MCF 10A (cell line): ENCODE measurements around the gene USP47. TPM values are rescaled to one million over a fixed set of nuclear protein-coding genes. Genes with fewer than 3 reads are reported as not detected.

Experiments used
- BruUV-seq: library from RNA; stranded (reverse); fragments of 400-500 nt; replicated peaks from 2 replicates; lab custom pipeline; 2021; lab: Mats Ljungman, UMichigan
- CTCF ChIA-PET: fragments of 300-600 bp; sonication (Branson Sonifier 250); formaldehyde crosslinking; extraction: SDS; loops from one replicate; lab custom pipeline; 2021; ENCODE audit warnings: antibody characterized with exemption, inconsistent platforms; lab: Yijun Ruan, JAX
- POLR2A ChIA-PET: fragments of 300-600, 350-650 bp; sonication (Branson Sonifier 250); formaldehyde crosslinking; extraction: SDS; loops from one replicate; lab custom pipeline; 2020; ENCODE audit warnings: antibody characterized with exemption, inconsistent platforms; lab: Yijun Ruan, JAX
- DNase-seq: peaks from one replicate; pipeline ENCODE4 v3.0.0-alpha.2; 2018; ENCODE audit not compliant: unreplicated experiment
- H3K27ac Mint-ChIP-seq: one replicate; pipeline ENCODE4 v1.8.0; 2022; ENCODE audit warnings: mild to moderate bottlenecking, low read depth, mixed read lengths; ENCODE audit not compliant: unreplicated experiment
- H3K27me3 Mint-ChIP-seq: one replicate; pipeline ENCODE4 v1.8.0; 2022; ENCODE audit warnings: mixed read lengths; ENCODE audit not compliant: insufficient read depth, unreplicated experiment
- H3K36me3 Mint-ChIP-seq: one replicate; pipeline ENCODE4 v1.8.0; 2022; ENCODE audit warnings: mild to moderate bottlenecking, moderate library complexity, mixed read lengths; ENCODE audit not compliant: insufficient read depth, unreplicated experiment
- H3K4me1 Mint-ChIP-seq: one replicate; pipeline ENCODE4 v1.8.0; 2022; ENCODE audit warnings: mixed read lengths; ENCODE audit not compliant: insufficient read depth, unreplicated experiment
- H3K4me3 Mint-ChIP-seq: one replicate; pipeline ENCODE4 v1.8.0; 2022; ENCODE audit warnings: mild to moderate bottlenecking, moderate library complexity, mixed read lengths; ENCODE audit not compliant: unreplicated experiment
- H3K9me3 Mint-ChIP-seq: one replicate; pipeline ENCODE4 v1.8.0; 2022; ENCODE audit warnings: mixed read lengths; ENCODE audit not compliant: unreplicated experiment
- intact Hi-C: fragments of 100-400 bp; cut with micrococcal nuclease; formaldehyde crosslinking; loops from 2 replicates; pipeline ENCODE4 v1.14.1; 2022
- total RNA-seq: library from RNA; stranded (reverse); gene quantifications from 2 replicates; pipeline ENCODE4 v1.2.3, GENCODE V29; 2022
- TF ChIP-seq, protein P1 (sequence below): fragments of 200-600 bp; IDR thresholded peaks from one replicate; pipeline ENCODE4 v1.8.0; 2022; ENCODE audit warnings: antibody characterized with exemption, mild to moderate bottlenecking; ENCODE audit not compliant: unreplicated experiment

The USP47 gene
- total RNA-seq, 1 experiment from 2014 or later, result 41.6 TPM

DNA sequence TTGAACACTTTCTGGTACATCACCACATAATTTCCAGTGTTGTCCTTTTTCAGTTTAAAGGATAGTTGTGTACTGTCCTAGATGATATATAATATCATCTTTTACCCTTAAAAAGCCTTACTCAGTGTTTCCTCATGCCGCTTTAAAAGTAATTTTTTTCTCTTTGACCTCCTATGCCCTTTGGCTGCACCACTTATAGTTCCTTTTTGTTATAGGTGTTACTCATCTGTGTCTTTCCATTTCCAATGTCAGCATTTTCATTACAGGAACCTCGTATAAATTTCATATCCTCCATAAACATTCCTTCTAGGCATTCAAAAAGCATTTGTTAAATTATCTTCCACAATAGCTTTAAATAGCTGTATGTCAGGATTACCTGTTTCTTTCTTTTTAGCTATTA is 40.8 kb downstream of the USP47 start:
- Mint-ChIP-seq H3K4me3 (no peak overlapping the region), H3K36me3 (peaks cover 35% of the 10 kb centered on the region), H3K9me3 (no peaks in the 10 kb centered on the region), H3K27ac (no peak overlapping the region), H3K4me1 (peaks cover 11% of the 10 kb centered on the region), H3K27me3 (no peaks in the 10 kb centered on the region)
- CTCF ChIA-PET, result interaction anchor here (0.6 to 1.2 kb wide), 4 partner anchors 33 to 691 kb away, joined by 3 to 4 read pairs (median 4); no protein-coding TSS in a partner anchor
- no TSS peak for BruUV-seq
- intact Hi-C loops, result no loop called here
- no peak for DNase-seq
- POLR2A ChIA-PET, result interaction anchor here (0.6 to 1.7 kb wide), 4 partner anchors 12 to 72 kb away, joined by 3 to 5 read pairs (median 4); partner anchors contain the start of gene USP47
- TF ChIP-seq, protein P1, sequence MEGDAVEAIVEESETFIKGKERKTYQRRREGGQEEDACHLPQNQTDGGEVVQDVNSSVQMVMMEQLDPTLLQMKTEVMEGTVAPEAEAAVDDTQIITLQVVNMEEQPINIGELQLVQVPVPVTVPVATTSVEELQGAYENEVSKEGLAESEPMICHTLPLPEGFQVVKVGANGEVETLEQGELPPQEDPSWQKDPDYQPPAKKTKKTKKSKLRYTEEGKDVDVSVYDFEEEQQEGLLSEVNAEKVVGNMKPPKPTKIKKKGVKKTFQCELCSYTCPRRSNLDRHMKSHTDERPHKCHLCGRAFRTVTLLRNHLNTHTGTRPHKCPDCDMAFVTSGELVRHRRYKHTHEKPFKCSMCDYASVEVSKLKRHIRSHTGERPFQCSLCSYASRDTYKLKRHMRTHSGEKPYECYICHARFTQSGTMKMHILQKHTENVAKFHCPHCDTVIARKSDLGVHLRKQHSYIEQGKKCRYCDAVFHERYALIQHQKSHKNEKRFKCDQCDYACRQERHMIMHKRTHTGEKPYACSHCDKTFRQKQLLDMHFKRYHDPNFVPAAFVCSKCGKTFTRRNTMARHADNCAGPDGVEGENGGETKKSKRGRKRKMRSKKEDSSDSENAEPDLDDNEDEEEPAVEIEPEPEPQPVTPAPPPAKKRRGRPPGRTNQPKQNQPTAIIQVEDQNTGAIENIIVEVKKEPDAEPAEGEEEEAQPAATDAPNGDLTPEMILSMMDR, result no peak

DNA sequence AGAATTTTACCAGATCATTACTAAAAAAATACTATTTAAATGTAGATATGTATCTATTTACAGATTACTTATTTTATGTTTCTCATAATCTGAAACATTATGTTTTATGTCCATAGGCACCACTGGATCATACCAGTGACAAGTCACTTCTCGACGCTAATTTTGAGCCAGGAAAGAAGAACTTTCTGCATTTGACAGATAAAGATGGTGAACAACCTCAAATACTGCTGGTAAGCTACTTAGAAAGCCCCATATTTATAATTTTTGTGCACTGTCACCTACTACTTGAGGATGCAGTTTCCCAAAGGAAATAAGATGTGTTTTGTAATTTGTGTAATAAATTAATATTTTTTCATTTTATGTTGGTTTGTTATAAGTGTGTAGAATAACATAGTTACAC is 42.6 kb downstream of the USP47 start:
- TF ChIP-seq, protein P1, result no peak
- no peaks in the 10 kb centered on the region for H3K9me3 Mint-ChIP-seq
- H3K27me3 Mint-ChIP-seq, result no peaks in the 10 kb centered on the region
- no peak overlapping the region for H3K4me3 Mint-ChIP-seq
- H3K36me3 Mint-ChIP-seq, result peaks cover 50% of the 10 kb centered on the region
- intact Hi-C loops, result no loop called here
- H3K27ac Mint-ChIP-seq, result no peak overlapping the region
- CTCF ChIA-PET, result no interaction called here
- POLR2A ChIA-PET, result no interaction called here
- BruUV-seq, result no TSS peak
- peaks cover 6% of the 10 kb centered on the region for H3K4me1 Mint-ChIP-seq
- no peak for DNase-seq

DNA sequence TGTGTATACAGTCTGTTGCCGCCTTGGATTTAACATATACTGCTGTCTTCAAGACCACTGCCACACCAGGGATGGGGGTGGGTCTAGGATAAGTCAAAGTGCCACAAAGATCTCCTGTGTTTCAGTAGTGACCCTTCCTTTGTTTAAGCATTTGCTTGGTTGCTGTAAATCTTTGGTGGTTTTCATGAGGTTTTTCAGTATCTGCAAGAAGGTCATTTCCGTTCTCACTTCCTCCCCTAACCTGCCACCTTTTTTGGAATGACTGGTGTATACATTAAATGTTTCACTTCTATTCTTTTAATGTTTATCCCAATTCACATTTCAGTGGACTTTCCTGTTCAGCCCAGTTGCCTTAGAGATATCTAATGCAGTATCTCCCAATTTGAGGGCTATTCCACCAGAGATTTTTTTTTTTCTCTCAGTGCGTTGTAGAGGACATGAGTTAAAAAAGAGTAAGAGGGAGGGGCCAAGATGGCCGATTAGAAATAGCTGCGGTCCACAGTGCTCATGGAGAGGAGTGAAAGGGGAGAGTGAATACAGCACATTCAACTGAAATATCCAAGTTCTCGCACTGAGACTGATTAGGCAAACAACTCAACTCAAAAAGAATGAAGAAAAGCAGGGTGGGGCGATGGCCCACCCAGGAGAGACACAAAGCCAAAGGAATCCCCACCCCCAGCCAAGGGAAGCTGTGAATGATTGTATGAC is 43.2 kb downstream of the USP47 start:
- no peak overlapping the region for H3K27ac Mint-ChIP-seq
- intact Hi-C loops, result no loop called here
- H3K27me3 Mint-ChIP-seq, result no peaks in the 10 kb centered on the region
- TF ChIP-seq, protein P1, result no peak
- no TSS peak for BruUV-seq
- no peak overlapping the region for H3K4me3 Mint-ChIP-seq
- no peaks in the 10 kb centered on the region for H3K9me3 Mint-ChIP-seq
- POLR2A ChIA-PET, result no interaction called here
- H3K36me3 Mint-ChIP-seq, result peaks cover 55% of the 10 kb centered on the region
- CTCF ChIA-PET, result no interaction called here
- H3K4me1 Mint-ChIP-seq, result peaks cover 6% of the 10 kb centered on the region
- no peak for DNase-seq

DNA sequence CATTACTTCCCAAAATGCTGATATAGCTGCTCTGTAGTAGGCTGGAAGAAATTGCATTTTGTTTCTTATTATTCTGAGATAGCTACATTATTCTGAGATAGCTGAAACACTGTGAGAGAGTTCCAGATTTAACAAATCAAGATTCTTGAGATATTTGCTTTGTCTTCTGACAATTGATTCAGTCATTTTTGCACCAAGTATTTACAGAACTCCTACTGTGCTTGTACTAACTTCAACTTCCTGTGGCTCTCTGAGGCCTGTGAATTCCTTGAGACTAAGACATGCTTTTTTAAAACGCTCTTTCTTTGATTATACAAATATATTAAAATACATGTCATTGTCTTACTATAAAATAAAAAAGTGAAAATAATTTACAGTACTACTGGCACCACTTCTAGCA is 52.7 kb downstream of the USP47 start:
- no peaks in the 10 kb centered on the region for H3K27me3 Mint-ChIP-seq
- POLR2A ChIA-PET, result interaction anchor here (1.0 to 1.1 kb wide), 2 partner anchors 12 to 51 kb away, joined by 5 to 7 read pairs; no protein-coding TSS in a partner anchor
- intact Hi-C loops, result no loop called here
- H3K9me3 Mint-ChIP-seq, result no peaks in the 10 kb centered on the region
- H3K4me3 Mint-ChIP-seq, result no peak overlapping the region
- peaks cover 7% of the 10 kb centered on the region for H3K4me1 Mint-ChIP-seq
- DNase-seq, result no peak
- H3K27ac Mint-ChIP-seq, result no peak overlapping the region
- CTCF ChIA-PET, result interaction anchor here (1.0 to 1.6 kb wide), 2 partner anchors 45 to 96 kb away, joined by 4 read pairs; no protein-coding TSS in a partner anchor
- H3K36me3 Mint-ChIP-seq, result peaks cover 34% of the 10 kb centered on the region
- no TSS peak for BruUV-seq
- TF ChIP-seq, protein P1, result no peak
